ENCODE results near the gene PANK1. TPM values are rescaled to one million over a fixed set of nuclear protein-coding genes. Genes with fewer than 3 reads are reported as not detected.
"Not testable (repeated sequence)": the region's sequence is repeated elsewhere in the genome, so short reads cannot be mapped to it uniquely, and the experiment has no call there.

PANK1 gene
- polyA plus RNA-seq, 2 of the 4 experiments (the other 2 are of a cell fraction): 6.7 to 9.0 TPM

DNA sequence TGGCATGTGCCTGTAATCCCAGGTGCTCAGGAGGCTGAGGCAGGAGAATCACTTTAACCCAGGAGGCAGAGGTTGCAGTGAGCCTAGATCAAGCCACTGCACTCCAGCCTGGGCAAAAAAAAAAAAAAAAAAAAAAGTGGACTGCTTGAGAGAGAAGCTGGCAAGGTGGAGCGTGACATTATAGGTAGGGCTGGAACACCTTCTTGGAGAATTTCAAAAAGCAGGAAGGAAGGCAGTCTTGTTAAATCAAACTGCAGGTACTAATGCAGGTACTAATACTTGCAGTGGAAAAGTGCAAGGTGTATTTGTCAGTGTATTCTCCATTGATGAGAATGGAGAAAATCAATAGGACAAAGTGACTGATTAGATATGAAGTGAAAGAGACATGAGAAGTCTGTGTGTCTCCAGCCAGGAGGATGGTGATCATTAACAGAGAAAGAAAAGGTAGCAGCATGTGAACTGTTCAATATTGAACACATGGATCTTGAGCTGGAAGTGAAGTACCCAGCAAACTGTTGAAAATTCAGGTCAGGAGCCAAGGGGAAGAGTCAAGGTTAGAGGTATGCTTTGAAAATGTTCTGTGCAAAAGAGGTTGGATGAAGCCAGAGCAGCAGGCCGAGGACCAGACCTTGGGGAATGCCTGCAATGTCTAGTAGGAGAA lies 97.1 kb downstream of the PANK1 start:
- Histone ChIP-seq H3K4me1 (peaks cover 25% of the 10 kb centered on the region), H3K4me2 (no peak overlapping the region), H3K9me3 (0 out of 3 replicates have a peak, but pooled peaks cover 4% of the 10 kb centered on the region), H3K27ac (no peak overlapping the region), H3K4me3 (no peak overlapping the region)
- WGBS (ENCODE audit: missing lambda C conversion rate): 81% methylated on average over 2 of the region's 2 CpGs
- ChIA-PET CTCF (interaction anchor here (0.7 kb wide), 1 partner anchor 23 kb away, joined by 3 read pairs; no protein-coding TSS in a partner anchor), POLR2A (no interaction called here)
- no peak for ATAC-seq
- FAIRE-seq: no peak
- DNase-seq (ENCODE audit: low read depth in 1 of 2, low spot score in 1 of 2): no peak
- TF ChIP-seq JUN (IDR thresholded peaks at IDR 0.05) (no peak), POLR2A (IDR thresholded peaks at IDR 0.05; ENCODE audit: low read length) (no peak), KDM1A (IDR thresholded peaks at IDR 0.05; ENCODE audit: low read depth) (no peak), HDAC2 (IDR thresholded peaks at IDR 0.05) (no peak), BHLHE40 (IDR thresholded peaks at IDR 0.05; ENCODE audit: low read depth, low read length) (no peak), HOXA7 (CRISPR knock-in tag; IDR thresholded peaks at IDR 0.05) (no peak), CHD4 (IDR thresholded peaks at IDR 0.05; ENCODE audit: borderline replicate concordance) (no peak), RAD21 (conservative IDR thresholded peaks at IDR 0.05 in 1 of 2, IDR thresholded peaks at IDR 0.05 in 1 of 2) (no peak), GATA3 (IDR thresholded peaks at IDR 0.05; ENCODE audit: borderline replicate concordance) (no peak), ZC3H11A (IDR thresholded peaks at IDR 0.05) (no peak), RNF2 (IDR thresholded peaks at IDR 0.05; ENCODE audit: borderline replicate concordance, low read depth) (no peak), NPAS2 (CRISPR knock-in tag; IDR thresholded peaks at IDR 0.05; ENCODE audit: borderline replicate concordance) (no peak), NR3C1 (IDR thresholded peaks at IDR 0.05) (no peak), RCOR1 (IDR thresholded peaks at IDR 0.05; ENCODE audit: low read depth, low read length) (no peak), RFX5 (IDR thresholded peaks at IDR 0.05) (no peak)
- TF ChIP-seq, protein P1, sequence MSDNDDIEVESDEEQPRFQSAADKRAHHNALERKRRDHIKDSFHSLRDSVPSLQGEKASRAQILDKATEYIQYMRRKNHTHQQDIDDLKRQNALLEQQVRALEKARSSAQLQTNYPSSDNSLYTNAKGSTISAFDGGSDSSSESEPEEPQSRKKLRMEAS (IDR thresholded peaks at IDR 0.05): no peak
- TF ChIP-seq, protein P2, sequence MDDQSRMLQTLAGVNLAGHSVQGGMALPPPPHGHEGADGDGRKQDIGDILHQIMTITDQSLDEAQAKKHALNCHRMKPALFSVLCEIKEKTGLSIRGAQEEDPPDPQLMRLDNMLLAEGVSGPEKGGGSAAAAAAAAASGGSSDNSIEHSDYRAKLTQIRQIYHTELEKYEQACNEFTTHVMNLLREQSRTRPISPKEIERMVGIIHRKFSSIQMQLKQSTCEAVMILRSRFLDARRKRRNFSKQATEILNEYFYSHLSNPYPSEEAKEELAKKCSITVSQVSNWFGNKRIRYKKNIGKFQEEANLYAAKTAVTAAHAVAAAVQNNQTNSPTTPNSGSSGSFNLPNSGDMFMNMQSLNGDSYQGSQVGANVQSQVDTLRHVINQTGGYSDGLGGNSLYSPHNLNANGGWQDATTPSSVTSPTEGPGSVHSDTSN (IDR thresholded peaks at IDR 0.05): no peak
- TF ChIP-seq, protein P3, sequence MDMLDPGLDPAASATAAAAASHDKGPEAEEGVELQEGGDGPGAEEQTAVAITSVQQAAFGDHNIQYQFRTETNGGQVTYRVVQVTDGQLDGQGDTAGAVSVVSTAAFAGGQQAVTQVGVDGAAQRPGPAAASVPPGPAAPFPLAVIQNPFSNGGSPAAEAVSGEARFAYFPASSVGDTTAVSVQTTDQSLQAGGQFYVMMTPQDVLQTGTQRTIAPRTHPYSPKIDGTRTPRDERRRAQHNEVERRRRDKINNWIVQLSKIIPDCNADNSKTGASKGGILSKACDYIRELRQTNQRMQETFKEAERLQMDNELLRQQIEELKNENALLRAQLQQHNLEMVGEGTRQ (IDR thresholded peaks at IDR 0.05): no peak
- TF ChIP-seq, protein P4, sequence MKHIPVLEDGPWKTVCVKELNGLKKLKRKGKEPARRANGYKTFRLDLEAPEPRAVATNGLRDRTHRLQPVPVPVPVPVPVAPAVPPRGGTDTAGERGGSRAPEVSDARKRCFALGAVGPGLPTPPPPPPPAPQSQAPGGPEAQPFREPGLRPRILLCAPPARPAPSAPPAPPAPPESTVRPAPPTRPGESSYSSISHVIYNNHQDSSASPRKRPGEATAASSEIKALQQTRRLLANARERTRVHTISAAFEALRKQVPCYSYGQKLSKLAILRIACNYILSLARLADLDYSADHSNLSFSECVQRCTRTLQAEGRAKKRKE (CRISPR knock-in tag; IDR thresholded peaks at IDR 0.05; ENCODE audit: low read depth): no peak
- TF ChIP-seq, protein P5, sequence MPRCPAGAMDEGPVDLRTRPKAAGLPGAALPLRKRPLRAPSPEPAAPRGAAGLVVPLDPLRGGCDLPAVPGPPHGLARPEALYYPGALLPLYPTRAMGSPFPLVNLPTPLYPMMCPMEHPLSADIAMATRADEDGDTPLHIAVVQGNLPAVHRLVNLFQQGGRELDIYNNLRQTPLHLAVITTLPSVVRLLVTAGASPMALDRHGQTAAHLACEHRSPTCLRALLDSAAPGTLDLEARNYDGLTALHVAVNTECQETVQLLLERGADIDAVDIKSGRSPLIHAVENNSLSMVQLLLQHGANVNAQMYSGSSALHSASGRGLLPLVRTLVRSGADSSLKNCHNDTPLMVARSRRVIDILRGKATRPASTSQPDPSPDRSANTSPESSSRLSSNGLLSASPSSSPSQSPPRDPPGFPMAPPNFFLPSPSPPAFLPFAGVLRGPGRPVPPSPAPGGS (IDR thresholded peaks at IDR 0.05): no peak

DNA sequence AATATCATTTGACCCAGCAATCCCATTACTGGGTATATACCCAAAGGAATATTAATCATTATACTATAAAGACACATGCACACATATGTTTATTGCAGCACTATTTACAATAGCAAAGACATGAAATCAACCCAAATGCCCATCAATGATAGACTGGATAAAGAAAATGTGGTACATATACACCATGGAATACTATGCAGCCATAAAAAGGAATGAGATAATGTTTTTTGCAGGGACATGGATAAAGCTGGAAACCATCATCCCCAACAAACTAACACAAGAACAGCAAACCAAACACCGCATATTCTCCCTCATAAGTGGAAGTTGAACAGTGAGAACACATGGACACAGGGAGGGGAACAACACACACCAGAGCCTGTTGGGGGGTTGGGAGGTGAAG lies 98.4 kb downstream of the PANK1 start:
- peaks cover 17% of the 10 kb centered on the region for H3K4me1 ChIP-seq
- ATAC-seq; H3K4me2 ChIP-seq; FAIRE-seq; H3K9me3 ChIP-seq; H3K27ac ChIP-seq; DNase-seq (ENCODE audit: low read depth in 1 of 2, low spot score in 1 of 2); POLR2A ChIA-PET; H3K4me3 ChIP-seq: not testable (repeated sequence)
- CTCF ChIA-PET: interaction anchor here (1.6 kb wide), 1 partner anchor 113 kb away, joined by 3 read pairs; no protein-coding TSS in a partner anchor
- WGBS (ENCODE audit: missing lambda C conversion rate): 94% methylated on average over 1 of the region's 1 CpG

Data from A549 (cell line).